HUES48 (cell line): ENCODE data around the gene KBTBD6.
"Not testable (repeated sequence)": the region's sequence is repeated elsewhere in the genome, so short reads cannot be mapped to it uniquely, and the experiment has no call there.

Source experiments
- H3K27ac ChIP-seq: one replicate; pipeline ENCODE4 v1.7.0; 2013; ENCODE audit warnings: low read depth, low read length, inconsistent platforms
- H3K27me3 ChIP-seq: 2 replicates; pipeline ENCODE4 v1.6.1; 2013; ENCODE audit warnings: mild to moderate bottlenecking, low read length; ENCODE audit not compliant: control insufficient read depth, insufficient read depth
- H3K36me3 ChIP-seq: 2 replicates; pipeline ENCODE4 v1.6.1; 2013; ENCODE audit warnings: low read length; ENCODE audit not compliant: control insufficient read depth, insufficient read depth
- H3K4me1 ChIP-seq: 2 replicates; pipeline ENCODE4 v1.6.1; 2013; ENCODE audit warnings: mild to moderate bottlenecking, low read length; ENCODE audit not compliant: control insufficient read depth, insufficient read depth
- H3K4me3 ChIP-seq: 2 replicates; pipeline ENCODE4 v1.5.1; 2013; ENCODE audit warnings: mild to moderate bottlenecking, low read depth, low read length
- H3K9ac ChIP-seq: 2 replicates; pipeline ENCODE4 v1.6.1; 2013; ENCODE audit warnings: mild to moderate bottlenecking, low read depth, low read length, moderate library complexity
- H3K9me3 ChIP-seq: 2 replicates; pipeline ENCODE4 v1.6.1; 2013; ENCODE audit warnings: low read length; ENCODE audit not compliant: control insufficient read depth, insufficient read depth

The KBTBD6 gene

GRCh38 chr13:41131660-41132511, 716 bp downstream of the KBTBD6 start:
- Histone ChIP-seq H3K4me3 (peak overlapping the region; percentile 95), H3K9ac (peak overlapping the region; percentile 83), H3K4me1 (peaks cover 11% of the 10 kb centered on the region), H3K27ac (peak overlapping the region; percentile 39), H3K36me3 (peaks cover 12% of the 10 kb centered on the region; the same call in 1 of the 2 replicates)
- H3K9me3 ChIP-seq, H3K27me3 ChIP-seq: not testable (repeated sequence)

DNA sequence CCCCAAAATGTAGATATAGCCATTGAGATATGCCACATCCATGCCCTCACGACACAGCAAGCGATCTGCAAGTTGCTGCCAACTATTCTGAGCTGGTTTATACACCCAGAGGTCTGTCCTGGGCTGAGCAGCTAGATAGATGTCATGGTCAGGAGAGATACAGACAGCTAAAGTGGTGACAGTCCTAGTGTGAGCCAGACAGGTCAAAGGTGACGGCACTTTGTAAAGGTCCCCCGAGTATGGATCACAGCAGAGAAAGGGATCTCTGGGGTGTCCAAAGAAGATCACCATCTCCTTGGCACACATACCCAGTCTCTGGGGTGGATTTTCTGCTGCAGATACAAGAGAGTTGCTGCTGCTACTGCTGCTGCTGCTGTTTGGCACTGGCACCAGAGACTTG, 1.4 kb downstream of the KBTBD6 start:
- H3K9ac ChIP-seq, result not testable (repeated sequence)

GRCh38 chr13:41130356-41130755, 2.2 kb downstream of the KBTBD6 start:
- H3K9me3 ChIP-seq, result no peaks in the 10 kb centered on the region
- H3K36me3 ChIP-seq, result peaks cover 12% of the 10 kb centered on the region; the same call in 1 of the 2 replicates
- peak overlapping the region; percentile 42 for H3K4me3 ChIP-seq
- H3K9ac ChIP-seq, result no peak overlapping the region
- H3K4me1 ChIP-seq, result peaks cover 11% of the 10 kb centered on the region
- H3K27me3 ChIP-seq, result no peaks in the 10 kb centered on the region
- no peak overlapping the region for H3K27ac ChIP-seq

More for the DNA sequence above, 1.4 kb downstream of the KBTBD6 start:
- not testable (repeated sequence) for H3K9me3 ChIP-seq, H3K27ac ChIP-seq, H3K27me3 ChIP-seq
- H3K36me3 ChIP-seq, result peaks cover 12% of the 10 kb centered on the region; the same call in 1 of the 2 replicates
- H3K4me3 ChIP-seq, result peak overlapping the region; percentile 42; the same call in 1 of the 2 replicates
- peaks cover 11% of the 10 kb centered on the region for H3K4me1 ChIP-seq

DNA sequence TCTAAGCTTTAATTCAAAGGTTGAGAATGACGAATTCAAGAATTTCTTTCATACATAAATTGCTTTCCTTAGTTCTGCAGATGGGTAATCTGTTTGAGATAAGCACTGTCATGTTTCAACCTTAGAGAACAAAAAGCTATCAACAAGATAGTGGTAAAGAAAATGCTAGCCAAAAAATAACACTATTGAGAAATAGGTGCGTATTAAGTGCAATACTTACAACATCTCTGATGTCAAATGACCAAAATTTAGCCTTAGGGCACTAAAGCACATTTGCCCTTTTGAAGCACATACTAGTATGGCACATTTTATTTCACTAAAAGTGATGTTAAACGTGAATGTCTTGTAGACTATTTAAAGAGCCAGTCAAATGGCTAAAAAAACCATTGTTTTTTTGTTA, 4.9 kb downstream of the KBTBD6 start:
- Histone ChIP-seq H3K27ac (no peak overlapping the region), H3K9me3 (no peaks in the 10 kb centered on the region), H3K27me3 (no peaks in the 10 kb centered on the region), H3K4me1 (peaks cover 11% of the 10 kb centered on the region), H3K9ac (no peak overlapping the region), H3K36me3 (peaks cover 12% of the 10 kb centered on the region; the same call in 1 of the 2 replicates), H3K4me3 (no peak overlapping the region)

GRCh38 chr13:41122838-41123237, 9.8 kb downstream of the KBTBD6 start:
- H3K4me1 ChIP-seq, result no peaks in the 10 kb centered on the region
- no peak overlapping the region for H3K4me3 ChIP-seq
- H3K9me3 ChIP-seq, result no peaks in the 10 kb centered on the region
- no peak overlapping the region for H3K27ac ChIP-seq
- H3K9ac ChIP-seq, result no peak overlapping the region
- H3K27me3 ChIP-seq, result no peaks in the 10 kb centered on the region
- H3K36me3 ChIP-seq, result no peaks in the 10 kb centered on the region

DNA sequence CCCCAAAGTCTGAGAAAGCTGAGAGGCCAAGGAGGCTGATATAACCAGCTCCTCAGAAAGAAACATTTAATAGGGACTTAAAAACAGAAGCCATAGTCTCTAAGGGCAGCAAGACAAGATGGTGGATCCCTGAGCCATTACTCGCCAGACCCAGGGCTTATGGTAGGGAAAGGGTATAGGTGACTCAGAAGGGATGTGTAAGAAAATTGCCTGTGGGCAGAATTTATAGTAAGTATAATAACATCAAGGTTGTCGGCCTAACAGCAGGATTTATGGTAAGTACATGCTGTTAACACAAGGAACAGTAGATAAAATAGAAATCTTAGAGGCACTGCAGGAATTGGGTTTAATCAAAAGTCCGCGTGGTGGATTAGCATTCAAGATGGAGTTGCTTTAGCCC, 14.7 kb downstream of the KBTBD6 start:
- Histone ChIP-seq H3K4me1 (no peaks in the 10 kb centered on the region), H3K9ac (no peak overlapping the region), H3K36me3 (no peaks in the 10 kb centered on the region), H3K9me3 (no peaks in the 10 kb centered on the region), H3K27ac (no peak overlapping the region), H3K27me3 (no peaks in the 10 kb centered on the region), H3K4me3 (no peak overlapping the region)

DNA sequence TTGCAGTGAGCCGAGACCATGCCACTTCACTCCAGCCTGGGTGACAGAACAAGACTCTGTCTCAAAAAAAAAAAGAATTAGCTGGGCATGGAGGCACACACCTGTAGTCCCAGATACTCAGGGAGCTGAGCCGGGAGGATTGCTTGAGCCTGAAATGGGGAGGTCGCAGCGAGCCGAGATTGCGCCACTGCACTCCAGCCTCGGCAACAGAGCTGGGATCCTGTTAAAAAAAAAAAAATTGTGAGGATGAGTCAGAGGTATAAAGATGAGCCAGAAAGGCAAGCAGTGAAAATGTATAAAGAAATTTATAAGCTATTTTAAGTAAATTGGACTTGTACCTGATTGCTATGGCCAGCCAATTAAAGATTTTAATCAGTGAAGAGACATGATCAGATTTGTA, 21.1 kb downstream of the KBTBD6 start:
- no peak overlapping the region for H3K4me3 ChIP-seq
- no peaks in the 10 kb centered on the region for H3K36me3 ChIP-seq

DNA sequence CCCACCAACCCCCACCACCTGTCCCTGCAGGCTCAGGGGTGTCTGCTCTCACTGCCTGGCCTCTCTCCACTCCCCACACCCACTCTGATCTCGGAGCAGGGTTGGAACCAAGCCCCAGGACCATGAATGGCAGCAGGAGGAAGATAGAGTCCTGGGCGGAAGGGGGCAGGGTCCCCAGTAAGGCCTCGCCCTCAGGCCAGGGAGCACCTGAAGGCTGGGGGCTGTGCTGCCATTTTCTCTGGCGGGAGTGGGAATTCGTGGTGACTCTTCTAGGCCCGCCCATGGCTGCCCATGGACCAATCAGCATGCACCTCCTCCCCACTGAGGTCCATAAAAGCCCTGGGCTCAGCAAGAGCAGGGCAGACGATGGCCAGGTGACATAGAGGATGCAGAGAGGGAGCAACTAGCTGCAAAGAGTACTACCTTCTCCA, 25.0 kb downstream of the KBTBD6 start:
- Histone ChIP-seq H3K9ac (no peak overlapping the region), H3K36me3 (no peaks in the 10 kb centered on the region), H3K27me3 (no peaks in the 10 kb centered on the region), H3K27ac (no peak overlapping the region), H3K4me3 (no peak overlapping the region), H3K4me1 (no peaks in the 10 kb centered on the region), H3K9me3 (no peaks in the 10 kb centered on the region)

More for the DNA sequence above, 21.1 kb downstream of the KBTBD6 start:
- H3K27me3 ChIP-seq, result no peaks in the 10 kb centered on the region
- H3K9me3 ChIP-seq, result no peaks in the 10 kb centered on the region
- no peak overlapping the region for H3K27ac ChIP-seq
- H3K9ac ChIP-seq, result no peak overlapping the region
- no peaks in the 10 kb centered on the region for H3K4me1 ChIP-seq

- Histone ChIP-seq H3K36me3 (no peaks in the 10 kb centered on the region), H3K4me3 (no peak overlapping the region), H3K9me3 (no peaks in the 10 kb centered on the region)
Observed at GRCh38 chr13:41107104-41107571, 25.5 kb downstream of the KBTBD6 start.

DNA sequence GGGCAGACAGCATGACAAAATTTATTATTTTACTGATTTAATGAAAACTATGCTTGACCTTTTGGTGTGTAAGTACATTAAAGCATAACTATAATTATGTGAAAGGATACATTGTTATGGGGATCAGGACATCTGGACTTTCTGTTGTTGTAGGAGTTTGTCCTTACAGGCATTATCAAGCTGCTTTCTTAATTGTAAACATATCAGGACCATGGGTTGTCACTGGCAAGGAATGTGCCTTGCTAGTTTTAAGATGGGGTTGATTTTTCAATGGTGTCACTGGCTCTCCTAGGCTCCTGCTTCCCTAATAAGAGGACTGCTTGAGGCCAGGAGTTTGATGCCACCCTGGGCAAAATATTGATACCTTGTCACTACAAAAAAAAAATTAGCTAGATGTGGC, 32.6 kb downstream of the KBTBD6 start:
- Histone ChIP-seq H3K9me3 (no peaks in the 10 kb centered on the region), H3K4me1 (peaks cover 7% of the 10 kb centered on the region), H3K27ac (no peak overlapping the region), H3K27me3 (no peaks in the 10 kb centered on the region), H3K9ac (no peak overlapping the region), H3K4me3 (no peak overlapping the region), H3K36me3 (no peaks in the 10 kb centered on the region)

More at GRCh38 chr13:41107104-41107571, 25.5 kb downstream of the KBTBD6 start:
- Histone ChIP-seq H3K27ac (no peak overlapping the region), H3K4me1 (no peaks in the 10 kb centered on the region), H3K27me3 (no peaks in the 10 kb centered on the region), H3K9ac (no peak overlapping the region)

DNA sequence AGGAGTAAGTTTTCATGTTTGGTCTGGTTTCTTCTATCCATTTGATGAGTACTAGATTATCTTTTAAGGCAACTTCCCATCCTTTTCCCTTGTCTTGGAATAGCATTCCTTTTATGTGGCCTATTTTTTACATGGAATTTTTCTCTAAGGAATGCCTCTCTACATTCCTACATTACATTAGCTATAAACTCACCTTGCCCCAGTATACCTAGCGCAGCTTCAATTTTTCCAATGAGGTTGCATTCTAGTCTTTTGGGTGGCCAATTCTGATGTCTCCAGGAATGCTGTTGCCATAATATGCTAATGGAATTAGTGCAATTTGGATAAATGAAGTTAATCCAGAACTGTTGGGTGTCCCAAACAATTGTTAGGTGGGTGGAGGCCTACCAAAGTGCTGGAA, 33.8 kb downstream of the KBTBD6 start:
- Histone ChIP-seq H3K9ac (no peak overlapping the region), H3K27ac (no peak overlapping the region), H3K9me3 (no peaks in the 10 kb centered on the region), H3K36me3 (no peaks in the 10 kb centered on the region), H3K4me1 (peaks cover 7% of the 10 kb centered on the region), H3K27me3 (no peaks in the 10 kb centered on the region), H3K4me3 (no peak overlapping the region)
